HEK293T (cell line): ENCODE results near the gene PDLIM3.

Experiments used
- ARNT ChIP-seq: fragments of 450-650 bp; IDR thresholded peaks from 2 replicates; pipeline ENCODE4 v1.6.1; 2017; ENCODE audit warnings: mild to moderate bottlenecking
- LEF1 ChIP-seq: fragments of 450-650 bp; IDR thresholded peaks from 2 replicates; pipeline ENCODE4 v1.6.1; 2017; ENCODE audit warnings: mild to moderate bottlenecking, borderline replicate concordance
- SP1 ChIP-seq: fragments of 450-650 bp; IDR thresholded peaks from 2 replicates; pipeline ENCODE4 v1.6.1; 2017
- TARDBP ChIP-seq: fragments of 450-650 bp; IDR thresholded peaks from 2 replicates; pipeline ENCODE4 v1.6.1; 2016

GRCh38 chr4:185504098-185505047, 30.9 kb downstream of the PDLIM3 start:
- TF ChIP-seq ARNT (no peak), SP1 (no peak), TARDBP (no peak), LEF1 (no peak)
